HG03045 (cell line): ENCODE data around the gene CNGB1.
"Not testable (repeated sequence)": the region's sequence is repeated elsewhere in the genome, so short reads cannot be mapped to it uniquely, and the experiment has no call there.

Experiments used
- ATAC-seq: cut with Tn5 transposase; IDR thresholded peaks from one replicate; pipeline ENCODE4 v1.9.1; 2021; ENCODE audit warnings: mild to moderate bottlenecking, moderate library complexity; ENCODE audit not compliant: unreplicated experiment

Gene CNGB1

GRCh38 chr16:57837305-57838125 lies 133.4 kb downstream of the CNGB1 start:
- ATAC-seq = no peak

- not testable (repeated sequence) for ATAC-seq
These were observed 135.5 kb downstream of the CNGB1 start for GRCh38 chr16:57835439-57835838.

- ATAC-seq = no peak
These were observed 136.0 kb downstream of the CNGB1 start for GRCh38 chr16:57834936-57835335.
